HepG2 (cell line): ENCODE measurements around the gene SIN3A. TPM values are rescaled to one million over a fixed set of nuclear protein-coding genes. Genes with fewer than 3 reads are reported as not detected.

Source experiments
- AFF4 ChIP-seq: sonication (generic); formaldehyde crosslinking; IDR thresholded peaks from 2 replicates; pipeline ENCODE4 v1.4.0; 2020; ENCODE audit warnings: missing genetic modification reagents
- FOXM1 ChIP-seq: sonication (generic); formaldehyde crosslinking; IDR thresholded peaks from 2 replicates; pipeline ENCODE4 v1.5.0; 2020; ENCODE audit warnings: missing genetic modification reagents
- HOXA5 ChIP-seq: sonication (generic); formaldehyde crosslinking; IDR thresholded peaks from 2 replicates; pipeline ENCODE4 v1.4.0; 2020; ENCODE audit warnings: missing genetic modification reagents
- IRX3 ChIP-seq: sonication (generic); formaldehyde crosslinking; IDR thresholded peaks from 2 replicates; pipeline ENCODE4 v1.8.1; 2023; ENCODE audit warnings: mild to moderate bottlenecking, low read depth, missing genetic modification reagents, borderline replicate concordance
- KDM2A ChIP-seq: sonication (generic); formaldehyde crosslinking; IDR thresholded peaks from 2 replicates; pipeline ENCODE4 v1.4.0; 2020; ENCODE audit warnings: low read depth, missing genetic modification reagents, borderline replicate concordance
- KDM5A ChIP-seq: fragments of 200-600 bp; sonication (generic); IDR thresholded peaks from 2 replicates; pipeline ENCODE4 v1.7.0; 2018; ENCODE audit warnings: antibody characterized with exemption, mild to moderate bottlenecking, low read length, borderline replicate concordance
- NFATC3 ChIP-seq: sonication (generic); formaldehyde crosslinking; IDR thresholded peaks from 2 replicates; pipeline ENCODE4 v1.5.1; 2020; ENCODE audit warnings: mild to moderate bottlenecking, missing genetic modification reagents
- PAX8 ChIP-seq: sonication (generic); formaldehyde crosslinking; IDR thresholded peaks from 2 replicates; pipeline ENCODE4 v1.8.0; 2022; ENCODE audit warnings: mild to moderate bottlenecking, missing genetic modification reagents, borderline replicate concordance
- RBM22 ChIP-seq: fragments of 200-400 bp; formaldehyde crosslinking; optimal IDR thresholded peaks from 2 replicates; pipeline ENCODE3; 2017; ENCODE audit warnings: mild to moderate bottlenecking, low read length, moderate library complexity
- STAG1 ChIP-seq: sonication (generic); formaldehyde crosslinking; IDR thresholded peaks from 2 replicates; pipeline ENCODE4 v1.4.0; 2020; ENCODE audit warnings: missing genetic modification reagents
- YEATS4 ChIP-seq: sonication (generic); formaldehyde crosslinking; IDR thresholded peaks from 2 replicates; pipeline ENCODE4 v1.4.0; 2020; ENCODE audit warnings: missing genetic modification reagents, borderline replicate concordance
- ZNF230 ChIP-seq: sonication (generic); formaldehyde crosslinking; IDR thresholded peaks from 2 replicates; pipeline ENCODE4 v1.4.0; 2020; ENCODE audit warnings: mild to moderate bottlenecking, missing genetic modification reagents
- ZNF263 ChIP-seq: sonication (generic); formaldehyde crosslinking; IDR thresholded peaks from 2 replicates; pipeline ENCODE4 v1.4.0; 2020; ENCODE audit warnings: missing genetic modification reagents
- ZNF33B ChIP-seq: sonication (generic); formaldehyde crosslinking; IDR thresholded peaks from 2 replicates; pipeline ENCODE4 v1.5.1; 2020; ENCODE audit warnings: mild to moderate bottlenecking, missing genetic modification reagents
- ZNF367 ChIP-seq: sonication (generic); formaldehyde crosslinking; IDR thresholded peaks from 2 replicates; pipeline ENCODE4 v1.4.0; 2020; ENCODE audit warnings: missing genetic modification reagents, borderline replicate concordance
- ZNF430 ChIP-seq: sonication (generic); formaldehyde crosslinking; IDR thresholded peaks from 2 replicates; pipeline ENCODE4 v1.9.0; 2021; ENCODE audit warnings: mild to moderate bottlenecking, missing genetic modification reagents
- ZNF552 ChIP-seq: sonication (generic); formaldehyde crosslinking; IDR thresholded peaks from 2 replicates; pipeline ENCODE4 v1.9.0; 2022; ENCODE audit warnings: missing genetic modification reagents, mild to moderate bottlenecking, borderline replicate concordance
- ZNF598 ChIP-seq: sonication (generic); formaldehyde crosslinking; IDR thresholded peaks from 2 replicates; pipeline ENCODE4 v1.5.1; 2020; ENCODE audit warnings: mild to moderate bottlenecking, missing genetic modification reagents, borderline replicate concordance
- ZNF639 ChIP-seq: conservative IDR thresholded peaks from 2 replicates; pipeline ENCODE4 v1.6.1; 2018; ENCODE audit warnings: missing genetic modification reagents
- ZNF660 ChIP-seq: sonication (generic); formaldehyde crosslinking; IDR thresholded peaks from 2 replicates; pipeline ENCODE4 v1.5.1; 2020; ENCODE audit warnings: mild to moderate bottlenecking, low read depth, missing genetic modification reagents, borderline replicate concordance
- ZNF883 ChIP-seq: sonication (generic); formaldehyde crosslinking; IDR thresholded peaks from 2 replicates; pipeline ENCODE4 v1.5.1; 2020; ENCODE audit warnings: mild to moderate bottlenecking, missing genetic modification reagents; ENCODE audit errors: not compliant biosample characterization
- ZSCAN31 ChIP-seq: sonication (generic); formaldehyde crosslinking; IDR thresholded peaks from 2 replicates; pipeline ENCODE4 v1.5.0; 2020; ENCODE audit warnings: low read depth, mild to moderate bottlenecking, missing genetic modification reagents
- polyA plus RNA-seq, 8 experiments: library from polyadenylated mRNA; depleted of rRNA in 3 of 8; stranded (reverse) in 7 of 8; unstranded in 1 of 8; fragments of >200 nt; fragmentation: Illumina TruSeq in 4 of 8; extraction: Trizol in 4 of 8; gene quantifications; 2 replicates each; pipeline versions ENCODE4 v1.2.1 to v1.2.3, GENCODE V29; 2011 to 2016; ENCODE audit warnings: low read depth in 4 of 8, missing spikeins in 1 of 8, mixed read lengths in 1 of 8; ENCODE audit not compliant: insufficient read depth in 1 of 8
- total RNA-seq, 5 experiments: library from RNA; depleted of rRNA; stranded (reverse); fragments of >200 nt; fragmentation: Illumina TruSeq; extraction: Trizol; gene quantifications; 2 replicates each; pipeline ENCODE4 v1.2.3, GENCODE V29; 2016; ENCODE audit warnings: low read depth in 1 of 5
- TF ChIP-seq, protein P1 (sequence below): sonication (generic); formaldehyde crosslinking; IDR thresholded peaks from 2 replicates; pipeline ENCODE4 v1.8.0; 2022; ENCODE audit warnings: mild to moderate bottlenecking, missing genetic modification reagents, moderate library complexity

The SIN3A gene
- total and polyA plus RNA-seq, 2 of the 13 experiments (the other 11 are each of a cell fraction or from before 2014, with no cell fraction given) = 16.1 to 28.1 TPM

- TF ChIP-seq PAX8 (CRISPR knock-in tag) (no peak), ZNF367 (CRISPR knock-in tag) (peak; percentile 34; the same call in 1 of the 2 replicates), ZNF33B (0 out of 2 replicates have a peak, but pooled peaks have one; percentile 11), RBM22 (peak; percentile 11), ZNF639 (no peak), AFF4 (CRISPR knock-in tag) (0 out of 2 replicates have a peak, but pooled peaks have one; percentile 5), ZNF883 (peak; percentile 0), ZSCAN31 (CRISPR knock-in tag) (0 out of 2 replicates have a peak, but pooled peaks have one; percentile 9), FOXM1 (no peak), STAG1 (no peak), ZNF552 (CRISPR knock-in tag) (no peak), YEATS4 (peak; percentile 33; the same call in 1 of the 2 replicates), ZNF230 (CRISPR knock-in tag) (peak; percentile 18; the same call in 1 of the 2 replicates), ZNF430 (CRISPR knock-in tag) (no peak), NFATC3 (CRISPR knock-in tag) (0 out of 2 replicates have a peak, but pooled peaks have one; percentile 37), IRX3 (CRISPR knock-in tag) (no peak), ZNF598 (0 out of 2 replicates have a peak, but pooled peaks have one; percentile 33), KDM5A (0 out of 2 replicates have a peak, but pooled peaks have one; percentile 29), ZNF660 (CRISPR knock-in tag) (no peak), HOXA5 (peak; percentile 34; the same call in 1 of the 2 replicates), KDM2A (0 out of 2 replicates have a peak, but pooled peaks have one; percentile 3), ZNF263 (CRISPR knock-in tag) (peak; percentile 66)
- TF ChIP-seq, protein P1, sequence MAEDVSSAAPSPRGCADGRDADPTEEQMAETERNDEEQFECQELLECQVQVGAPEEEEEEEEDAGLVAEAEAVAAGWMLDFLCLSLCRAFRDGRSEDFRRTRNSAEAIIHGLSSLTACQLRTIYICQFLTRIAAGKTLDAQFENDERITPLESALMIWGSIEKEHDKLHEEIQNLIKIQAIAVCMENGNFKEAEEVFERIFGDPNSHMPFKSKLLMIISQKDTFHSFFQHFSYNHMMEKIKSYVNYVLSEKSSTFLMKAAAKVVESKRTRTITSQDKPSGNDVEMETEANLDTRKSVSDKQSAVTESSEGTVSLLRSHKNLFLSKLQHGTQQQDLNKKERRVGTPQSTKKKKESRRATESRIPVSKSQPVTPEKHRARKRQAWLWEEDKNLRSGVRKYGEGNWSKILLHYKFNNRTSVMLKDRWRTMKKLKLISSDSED (CRISPR knock-in tag) = no peak
These were observed 1.6 kb upstream of the SIN3A start (continued) for GRCh38 chr15:75452865-75453702.
